ENCODE results near the gene COLGALT1. TPM values are rescaled to one million over a fixed set of nuclear protein-coding genes. Genes with fewer than 3 reads are reported as not detected.
A peak's percentile ranks its signal among the peaks of the same experiment; 100 is the strongest.

Gene COLGALT1
- total RNA-seq, 1 donor from 2014 or later: 80.3 TPM

- Mint-ChIP-seq H3K27ac (peak overlapping the region; percentile 68), H3K4me1 (peaks cover 23% of the 10 kb centered on the region), H3K36me3 (ENCODE audit: low read depth) (peaks cover 40% of the 10 kb centered on the region), H3K4me3 (peak overlapping the region; percentile 84), H3K27me3 (no peaks in the 10 kb centered on the region), H3K9me3 (no peaks in the 10 kb centered on the region)
- ATAC-seq (ENCODE audit: low read depth) (peak; percentile 17), DNase-seq (no peak)
- ChIA-PET CTCF (interaction anchor here (1.0 to 2.7 kb wide), 2 partner anchors 16 to 60 kb away, joined by 3 to 13 read pairs; no protein-coding TSS in a partner anchor), POLR2A (interaction anchor here (0.6 to 3.0 kb wide), 12 partner anchors 17 to 1345 kb away, joined by 3 to 15 read pairs (median 4); partner anchors contain the start of gene PGLS)
- intact Hi-C loops (cut with micrococcal nuclease): loop anchor here (1.0 to 10.0 kb wide), 6 partner anchors 17 to 299 kb away; partner anchors contain the start of gene RPL18A
- TF ChIP-seq CTCF (IDR thresholded peaks at IDR 0.05): no peak
Observed at GRCh38 chr19:17555929-17556813, 722 bp downstream of the COLGALT1 start.

GRCh38 chr19:17556995-17557394 lies 1.5 kb downstream of the COLGALT1 start:
- Mint-ChIP-seq H3K9me3 (no peaks in the 10 kb centered on the region), H3K27ac (peak overlapping the region; percentile 30), H3K4me1 (peaks cover 23% of the 10 kb centered on the region), H3K27me3 (no peaks in the 10 kb centered on the region), H3K36me3 (ENCODE audit: low read depth) (peaks cover 42% of the 10 kb centered on the region), H3K4me3 (peak overlapping the region; percentile 84)
- intact Hi-C loops (cut with micrococcal nuclease): loop anchor here (10.0 kb wide), 1 partner anchor 298 kb away; the partner anchor contains the start of gene RPL18A
- ATAC-seq (ENCODE audit: low read depth) (no peak), DNase-seq (no peak)
- CTCF ChIA-PET: interaction anchor here (1.0 to 2.7 kb wide), 3 partner anchors 16 to 61 kb away, joined by 3 to 13 read pairs (median 5); no protein-coding TSS in a partner anchor
- no peak for TF ChIP-seq CTCF (IDR thresholded peaks at IDR 0.05)
- POLR2A ChIA-PET: interaction anchor here (0.6 to 3.0 kb wide), 8 partner anchors 18 to 1346 kb away, joined by 3 to 15 read pairs (median 7); partner anchors contain the start of gene PGLS

- no peak for TF ChIP-seq CTCF (IDR thresholded peaks at IDR 0.05)
- intact Hi-C loops (cut with micrococcal nuclease): loop anchor here (10.0 kb wide), 1 partner anchor 297 kb away; the partner anchor contains the start of gene RPL18A
- no peaks in the 10 kb centered on the region for H3K27me3 Mint-ChIP-seq
- H3K4me3 Mint-ChIP-seq: peak overlapping the region; percentile 84
- no peaks in the 10 kb centered on the region for H3K9me3 Mint-ChIP-seq
- ChIA-PET POLR2A (interaction anchor here (0.6 to 3.0 kb wide), 4 partner anchors 31 to 302 kb away, joined by 6 to 15 read pairs (median 14); partner anchors contain the start of gene PGLS), CTCF (interaction anchor here (1.6 to 2.7 kb wide), 2 partner anchors 16 to 61 kb away, joined by 5 to 13 read pairs; no protein-coding TSS in a partner anchor)
- H3K27ac Mint-ChIP-seq: peak overlapping the region; percentile 30
- no peak for ATAC-seq (ENCODE audit: low read depth)
- peaks cover 44% of the 10 kb centered on the region for H3K36me3 Mint-ChIP-seq (ENCODE audit: low read depth)
- DNase-seq: no peak
- H3K4me1 Mint-ChIP-seq: peaks cover 23% of the 10 kb centered on the region
Observed at GRCh38 chr19:17557466-17557865, 2.0 kb downstream of the COLGALT1 start.

GRCh38 chr19:17560205-17560595 lies 4.8 kb downstream of the COLGALT1 start:
- Mint-ChIP-seq H3K27ac (peak overlapping the region; percentile 43), H3K9me3 (no peaks in the 10 kb centered on the region), H3K4me1 (peaks cover 13% of the 10 kb centered on the region), H3K36me3 (ENCODE audit: low read depth) (peaks cover 50% of the 10 kb centered on the region), H3K27me3 (no peaks in the 10 kb centered on the region), H3K4me3 (no peak overlapping the region)
- no peak for TF ChIP-seq CTCF (IDR thresholded peaks at IDR 0.05)
- ATAC-seq (ENCODE audit: low read depth) (no peak), DNase-seq (no peak)
- ChIA-PET CTCF (interaction anchor here (0.9 to 1.8 kb wide), 2 partner anchors 13 to 63 kb away, joined by 3 to 5 read pairs; no protein-coding TSS in a partner anchor), POLR2A (interaction anchor here (0.6 kb wide), 1 partner anchor 43 kb away, joined by 4 read pairs; no protein-coding TSS in a partner anchor)
- intact Hi-C loops (cut with micrococcal nuclease): no loop called here

All from activated B cell treated with CpG ODN at 0.5 μM for 24 hours (primary cell).